ENCODE measurements around the gene SPNS2.

Gene SPNS2

GRCh38 chr17:4554441-4554996 is 55.8 kb downstream of the SPNS2 start:
- no peak for DNase-seq

GRCh38 chr17:4554997-4555799 is 56.5 kb downstream of the SPNS2 start, which contains the start of gene MYBBP1A:
TSS of gene MYBBP1A (minus strand) at chr17:4555384. CDS start at chr17:4555324, 60 bp downstream.
- DNase-seq = peak; percentile 64

- no peak for DNase-seq
Observed at GRCh38 chr17:4555873-4556759, 57.4 kb downstream of the SPNS2 start.

DNA sequence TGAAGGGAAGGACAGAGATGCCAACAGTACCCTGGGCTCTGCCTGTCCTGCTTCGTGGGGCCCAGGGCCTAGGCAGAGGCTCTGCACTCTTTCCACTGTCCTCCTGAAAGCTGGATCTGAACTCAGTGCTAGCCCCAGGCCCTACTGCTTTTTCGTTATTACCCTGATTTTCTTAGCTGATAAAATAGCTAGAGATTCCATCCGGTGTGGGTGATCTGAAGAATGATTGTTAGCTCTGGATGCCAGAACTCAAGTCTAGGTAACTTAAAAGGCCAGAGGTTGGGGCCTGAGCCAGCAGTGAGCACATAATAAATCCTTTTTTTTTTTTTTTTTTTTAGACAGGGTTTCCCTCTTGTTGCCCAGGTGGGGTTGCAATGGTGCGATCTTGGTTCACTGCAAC is 58.3 kb downstream of the SPNS2 start:
- no peak for DNase-seq

GRCh38 chr17:4557626-4558346 is 59.1 kb downstream of the SPNS2 start:
- DNase-seq = no peak

DNA sequence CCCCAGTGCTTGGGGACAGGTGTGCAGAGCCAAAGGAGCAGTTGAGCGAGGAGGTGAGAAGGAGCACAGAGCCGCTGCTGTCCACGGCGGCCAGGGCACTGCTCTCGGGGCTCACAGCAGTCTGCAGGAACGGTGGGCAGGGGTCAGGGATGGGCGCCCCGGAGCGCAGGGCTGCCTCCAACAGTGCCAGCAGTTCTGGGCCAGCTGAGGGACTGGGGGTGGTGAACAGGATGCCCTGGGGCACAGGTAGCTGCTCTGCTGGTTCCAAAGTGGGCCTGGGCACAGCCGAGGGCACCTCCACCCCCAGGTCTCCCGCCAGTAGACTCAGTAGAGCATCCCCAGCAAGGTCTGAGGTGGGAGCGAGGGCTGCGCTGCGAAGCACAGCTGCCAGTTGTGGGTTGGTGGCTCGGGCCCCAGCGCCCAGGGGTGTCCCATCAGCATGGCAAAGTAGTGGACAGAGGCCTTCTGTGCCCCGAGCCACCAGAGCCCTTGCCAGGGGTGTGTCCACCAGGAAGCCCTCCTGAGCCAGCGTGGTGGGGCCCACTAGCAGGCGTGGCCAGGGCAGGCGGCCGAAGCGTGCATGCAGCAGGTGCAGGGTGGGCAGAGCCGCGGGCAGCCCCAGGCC is 59.8 kb downstream of the SPNS2 start:
- no peak for DNase-seq

DNA sequence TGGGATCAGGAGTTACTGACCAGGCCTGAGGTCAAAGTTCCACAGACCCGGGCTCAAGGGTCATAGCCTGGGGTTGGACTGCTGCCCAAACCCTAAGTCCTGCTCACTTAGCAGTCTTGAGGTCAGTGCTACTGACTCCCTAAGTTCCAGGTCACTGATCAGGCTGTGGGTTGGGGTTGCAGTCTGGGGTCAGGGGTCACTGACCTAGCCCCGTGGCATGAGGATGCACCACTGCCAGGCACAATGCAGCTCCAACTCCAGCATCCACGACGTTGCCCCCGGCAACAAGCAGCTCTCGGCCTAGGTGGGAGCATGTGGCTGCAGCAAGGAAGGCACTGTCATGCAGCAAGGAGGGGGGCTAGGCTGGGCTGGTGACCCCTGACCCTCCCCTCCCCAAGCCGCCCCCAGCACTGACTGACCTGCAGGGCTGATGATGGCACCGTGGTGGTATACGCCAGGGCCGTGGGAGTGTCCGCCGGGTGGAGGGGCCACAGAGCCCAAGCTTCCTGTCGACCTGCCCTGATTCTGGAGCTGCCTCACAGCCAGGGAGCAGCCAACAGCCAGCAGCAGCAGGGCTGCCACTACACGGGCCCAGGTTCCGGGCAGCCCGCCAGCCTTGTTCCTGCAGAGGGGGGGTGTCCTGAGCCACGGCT is 60.6 kb downstream of the SPNS2 start:
- no peak for DNase-seq

- DNase-seq = no peak
Observed at GRCh38 chr17:4559966-4560365, 61.3 kb downstream of the SPNS2 start.

DNA sequence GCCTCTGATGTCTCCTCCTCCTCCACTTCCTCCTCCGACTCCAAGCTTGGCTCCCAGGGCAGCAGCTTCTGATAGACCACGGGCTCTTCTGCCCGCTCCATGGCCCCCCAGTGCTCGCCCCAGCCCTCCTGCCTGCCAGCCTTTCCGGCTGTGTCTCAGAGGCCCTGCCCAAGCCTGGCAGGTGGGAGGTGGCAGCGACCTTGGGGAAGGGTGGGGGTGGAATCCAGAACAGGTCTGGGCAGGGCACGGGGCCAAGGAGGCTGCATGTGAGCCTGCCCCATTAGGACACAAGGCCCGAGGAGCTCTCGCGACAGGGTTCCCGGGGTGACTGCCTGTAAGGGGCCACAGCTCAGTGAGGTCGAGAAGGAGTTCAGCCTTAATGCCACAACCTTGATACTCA is 61.7 kb downstream of the SPNS2 start, which contains the start of gene GGT6:
Gene GGT6 (minus strand): TSS at position 157 of the 400 bp plus-strand sequence. CDS start 56 bp downstream, at position 101.
- DNase-seq = no peak

DNA sequence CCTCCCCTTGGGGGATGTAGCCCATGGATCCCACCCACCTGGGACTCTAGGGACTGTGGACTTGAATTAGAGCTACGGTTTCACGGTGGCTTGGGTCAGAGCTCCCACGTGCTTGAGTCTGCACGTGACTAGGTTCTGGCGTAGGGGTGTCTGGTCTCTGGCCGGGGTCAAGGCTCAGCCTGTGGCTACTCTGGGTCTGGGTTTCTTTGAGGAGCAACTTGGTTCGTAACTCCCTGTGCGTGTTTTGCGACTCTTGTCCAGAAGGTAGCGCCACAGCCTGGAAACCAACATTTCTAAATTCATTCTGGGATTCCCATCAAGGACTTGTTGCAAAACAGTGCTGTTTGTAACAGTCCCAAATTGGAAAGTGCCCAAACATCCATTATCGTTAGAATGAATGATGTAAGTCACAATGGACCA is 62.2 kb downstream of the SPNS2 start:
- DNase-seq = no peak

DNA sequence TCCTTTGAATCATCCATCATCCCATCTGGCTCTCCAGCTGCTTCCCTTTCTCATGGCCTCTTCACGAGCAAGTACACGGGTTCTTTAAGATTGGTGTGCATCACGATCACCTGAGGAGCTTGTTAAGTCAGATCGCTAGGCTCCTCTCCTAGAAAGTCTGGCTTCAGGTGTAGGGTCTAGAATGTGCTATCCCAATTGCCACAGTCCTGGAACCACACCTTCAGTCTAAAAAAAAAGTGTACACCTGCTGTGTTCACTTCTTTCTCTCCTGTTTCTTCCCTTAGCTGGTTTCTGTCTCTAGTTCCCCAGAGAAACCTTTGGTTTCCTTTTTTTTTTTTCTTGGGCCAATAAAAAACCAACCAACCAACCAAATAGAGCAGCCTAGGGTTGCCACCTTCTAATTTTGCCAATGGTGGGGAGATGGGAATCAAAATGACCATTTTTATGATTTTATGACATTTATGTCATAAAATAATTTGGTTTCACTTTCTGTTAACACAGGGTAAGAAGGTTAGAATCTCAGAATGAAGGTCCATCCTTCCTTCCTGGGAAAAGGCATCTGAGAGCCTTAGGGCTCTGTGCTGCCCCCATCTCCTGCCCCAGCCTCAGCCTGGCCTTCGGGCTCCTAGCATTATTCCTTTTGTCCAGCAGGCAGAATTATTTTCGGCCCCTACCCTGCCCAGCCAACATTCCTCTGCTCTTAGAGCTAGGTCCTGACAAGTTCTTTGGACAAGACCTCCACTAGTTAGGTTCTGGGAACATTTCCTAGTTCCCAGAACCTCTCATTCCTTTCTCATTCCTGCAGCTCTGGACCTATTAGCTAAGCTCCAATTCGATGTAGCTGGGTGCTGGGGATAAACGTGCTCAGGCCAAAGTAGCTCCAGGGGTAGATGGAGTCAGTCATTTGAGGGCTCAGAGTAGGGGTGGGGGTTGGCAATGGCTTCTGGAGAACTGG is 63.6 kb downstream of the SPNS2 start:
- no peak for DNase-seq

DNA sequence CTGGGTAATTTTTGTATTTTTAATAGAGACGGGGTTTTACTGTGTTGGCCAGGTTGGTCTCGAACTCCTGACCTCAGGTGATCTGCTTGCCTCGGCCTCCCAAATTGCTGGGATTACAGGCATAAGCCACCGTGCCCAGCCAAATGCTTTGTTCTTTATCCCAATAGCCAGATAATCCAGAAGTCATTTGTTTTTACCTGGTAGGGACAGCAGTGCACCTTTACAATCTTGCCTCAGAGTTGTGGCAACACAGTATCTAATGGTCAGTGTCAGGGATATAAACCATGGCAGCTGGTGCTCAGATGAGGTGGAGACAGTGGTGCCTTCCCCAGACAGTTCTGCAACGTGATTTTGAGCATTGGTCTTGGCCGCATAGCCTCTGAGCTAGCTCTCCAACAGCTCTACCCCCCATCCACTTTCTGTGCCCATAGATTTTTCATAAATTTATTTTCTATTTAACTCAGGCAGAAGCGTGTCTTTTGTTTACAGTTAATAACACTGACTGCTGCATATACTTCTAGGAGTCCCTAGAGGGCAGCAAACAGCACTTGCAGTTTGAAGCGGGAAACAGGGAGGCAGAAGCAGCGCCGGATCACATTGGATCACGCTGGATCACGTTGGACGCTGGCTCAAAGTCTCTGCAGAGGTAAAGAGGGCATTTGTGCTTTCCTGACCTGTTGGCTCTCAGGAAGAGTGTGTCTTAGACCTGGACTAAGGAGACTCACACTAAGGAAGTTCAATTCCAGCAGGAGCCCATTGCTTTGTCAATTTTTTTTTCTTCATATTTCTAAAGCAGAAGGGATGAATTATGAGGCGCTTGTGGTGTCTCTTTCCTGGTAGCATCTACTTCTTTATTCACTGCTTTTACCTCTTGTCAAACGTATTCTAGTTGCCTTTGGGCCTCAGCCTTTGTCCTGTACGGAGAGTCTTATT is 66.8 kb downstream of the SPNS2 start:
- DNase-seq = peak; percentile 46

- peak; percentile 3 for DNase-seq
Observed at GRCh38 chr17:4566785-4567184, 68.1 kb downstream of the SPNS2 start.

GRCh38 chr17:4569591-4569990 is 70.9 kb downstream of the SPNS2 start:
- DNase-seq = no peak

GRCh38 chr17:4572131-4572530 is 73.5 kb downstream of the SPNS2 start:
- DNase-seq = no peak

DNA sequence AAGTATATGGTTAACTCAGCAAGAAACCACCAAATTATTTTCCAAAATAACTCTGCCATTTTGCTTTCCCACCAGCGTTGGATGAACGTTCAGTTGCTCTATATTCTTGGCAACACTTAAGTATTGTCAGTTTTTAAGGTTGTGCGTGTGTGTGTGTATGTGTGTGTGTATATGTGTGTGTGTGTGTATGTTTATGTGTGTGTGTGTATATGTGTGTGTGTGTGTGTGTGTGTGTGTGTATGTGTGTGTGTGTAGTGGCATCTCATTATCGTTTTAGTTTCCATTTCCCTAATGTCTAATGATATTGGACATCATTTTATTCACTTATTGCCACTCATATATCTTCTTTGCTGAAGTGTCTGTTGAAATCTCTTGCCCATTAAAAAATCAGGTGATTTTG is 74.4 kb downstream of the SPNS2 start:
- DNase-seq = no peak

- no peak for DNase-seq
Observed at GRCh38 chr17:4573669-4574068, 75.0 kb downstream of the SPNS2 start.

DNA sequence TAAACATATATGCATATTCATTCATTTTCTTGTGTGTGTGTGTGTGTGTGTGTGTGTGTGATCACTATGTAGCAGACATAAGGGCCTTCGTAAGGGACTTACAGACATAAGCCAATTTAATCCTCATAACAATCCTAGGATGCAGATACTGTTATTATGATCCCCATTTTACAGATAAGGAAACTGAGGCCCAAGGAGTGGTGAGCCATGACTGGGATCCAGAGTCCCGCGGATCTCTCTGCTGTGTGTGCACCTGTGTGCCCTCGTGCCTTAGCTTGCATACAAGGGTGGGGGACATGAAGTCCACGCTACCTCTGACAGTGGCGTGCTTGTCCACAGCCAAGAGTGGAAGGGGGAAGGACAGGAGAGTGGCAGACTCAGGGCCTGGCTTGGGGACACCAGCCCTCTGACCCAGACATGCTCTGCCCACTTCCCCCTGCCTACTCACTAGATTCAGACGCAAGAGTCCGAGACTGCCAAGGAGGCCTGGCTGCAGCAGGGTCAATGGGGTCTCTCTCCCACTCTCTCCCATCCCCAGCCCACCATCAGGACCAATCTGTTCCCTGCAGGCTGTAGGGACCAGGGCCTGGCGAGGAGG is 75.9 kb downstream of the SPNS2 start:
- DNase-seq = no peak

- no peak for DNase-seq
Observed at GRCh38 chr17:4576161-4576558, 77.5 kb downstream of the SPNS2 start.

All from NCI-H524 treated with DMSO at 0.1 percent for 48 hours (cell line).